CD4-positive, alpha-beta T cell (primary cell): ENCODE measurements around the gene CNTN6. TPM values are rescaled to one million over a fixed set of nuclear protein-coding genes. Genes with fewer than 3 reads are reported as not detected.

ENCODE experiments used
- ATAC-seq: fragments of 200-7000 bp; cut with Tn5 transposase; one replicate; pipeline ENCODE4 v1.10.0; 2022; ENCODE audit warnings: mild to moderate bottlenecking; ENCODE audit not compliant: poor library complexity
- CTCF ChIA-PET: fragments of 350-600 bp; sonication (Branson Sonifier 250); formaldehyde crosslinking; loops from one replicate; lab custom pipeline; 2021; ENCODE audit warnings: antibody characterized with exemption, inconsistent platforms; lab: Charles Lee
- POLR2A ChIA-PET: fragments of 350-600 bp; sonication (Branson Sonifier 250); formaldehyde crosslinking; loops from one replicate; lab custom pipeline; 2021; ENCODE audit warnings: antibody characterized with exemption, inconsistent platforms; lab: Charles Lee
- DNase-seq, 14 experiments: peaks; one replicate each; pipeline ENCODE4 v3.0.0-alpha.2; 2013 to 2020; ENCODE audit warnings: mixed read lengths in 2 of 14
- H3K27ac ChIP-seq, 2 donors: one replicate each; pipeline versions ENCODE4 v1.5.1 to v1.7.0; 2013; ENCODE audit warnings: low read length in 2 of 2, low read depth in 1 of 2, mild to moderate bottlenecking in 1 of 2
- H3K27me3 ChIP-seq, 2 experiments: 1 replicate in 1 of 2; 2 replicates in 1 of 2; pipeline versions ENCODE4 v1.6.1 to v1.7.0; 2013; ENCODE audit warnings: low read length in 2 of 2, control low read depth in 1 of 2, mild to moderate bottlenecking in 1 of 2, moderate library complexity in 1 of 2; ENCODE audit not compliant: insufficient read depth in 2 of 2, control insufficient read depth in 1 of 2
- H3K36me3 ChIP-seq: one replicate; pipeline ENCODE4 v1.6.1; 2013; ENCODE audit warnings: low read length, control low read depth; ENCODE audit not compliant: insufficient read depth
- H3K4me1 ChIP-seq: one replicate; pipeline ENCODE4 v1.6.1; 2013; ENCODE audit warnings: low read length, control low read depth; ENCODE audit not compliant: insufficient read depth
- H3K4me3 ChIP-seq: one replicate; pipeline ENCODE4 v1.5.1; 2013; ENCODE audit warnings: mild to moderate bottlenecking, low read length, moderate library complexity
- H3K9me3 ChIP-seq, 2 experiments: 1 replicate in 1 of 2; 2 replicates in 1 of 2; pipeline versions ENCODE4 v1.6.1 to v1.7.0; 2013; ENCODE audit warnings: low read length in 2 of 2, mild to moderate bottlenecking in 2 of 2, control low read depth in 1 of 2, moderate library complexity in 1 of 2; ENCODE audit not compliant: control insufficient read depth in 1 of 2, insufficient read depth in 1 of 2
- H3K27ac Mint-ChIP-seq: one replicate; pipeline ENCODE4 v1.8.0; 2020; ENCODE audit warnings: mixed read lengths
- H3K27me3 Mint-ChIP-seq: one replicate; pipeline ENCODE4 v1.8.0; 2021; ENCODE audit warnings: mixed read lengths
- H3K36me3 Mint-ChIP-seq: one replicate; pipeline ENCODE4 v1.8.0; 2021; ENCODE audit warnings: low read depth, mixed read lengths
- H3K4me1 Mint-ChIP-seq: one replicate; pipeline ENCODE4 v1.8.0; 2021; ENCODE audit warnings: low read depth, mixed read lengths
- H3K4me3 Mint-ChIP-seq: one replicate; pipeline ENCODE4 v1.8.0; 2020; ENCODE audit warnings: mild to moderate bottlenecking, mixed read lengths
- H3K9me3 Mint-ChIP-seq: one replicate; pipeline ENCODE4 v1.8.0; 2020; ENCODE audit warnings: mixed read lengths
- intact Hi-C, 2 experiments: fragments of 100-400 bp; cut with DNase I in 1 of 2; cut with micrococcal nuclease in 1 of 2; formaldehyde crosslinking; loops; one replicate each; pipeline versions ENCODE4 v1.15.1 to v1.9.0; 2023 to 2025; cut with DNase I, micrococcal nuclease
- total RNA-seq, 174 experiments: library from RNA in 2 of 174; stranded (reverse) in 2 of 174; gene quantifications; one replicate each; pipeline ENCODE4 v1.2.3 and lab custom pipeline; 2021 to 2026
- TF ChIP-seq, protein P1 (sequence below): fragments of 200-600 bp; IDR thresholded peaks from one replicate; pipeline ENCODE4 v1.8.0; 2022; ENCODE audit warnings: antibody characterized with exemption, mild to moderate bottlenecking

CNTN6 gene
- total RNA-seq, 2 experiments from 2014 or later = not detected

- H3K36me3 Mint-ChIP-seq = no peaks in the 10 kb centered on the region
- H3K4me3 ChIP-seq = no peak overlapping the region
- H3K27ac ChIP-seq = no peak overlapping the region
- H3K27me3 Mint-ChIP-seq = no peaks in the 10 kb centered on the region
- H3K27me3 ChIP-seq = no peaks in the 10 kb centered on the region
- H3K4me3 Mint-ChIP-seq = no peak overlapping the region
- TF ChIP-seq, protein P1, sequence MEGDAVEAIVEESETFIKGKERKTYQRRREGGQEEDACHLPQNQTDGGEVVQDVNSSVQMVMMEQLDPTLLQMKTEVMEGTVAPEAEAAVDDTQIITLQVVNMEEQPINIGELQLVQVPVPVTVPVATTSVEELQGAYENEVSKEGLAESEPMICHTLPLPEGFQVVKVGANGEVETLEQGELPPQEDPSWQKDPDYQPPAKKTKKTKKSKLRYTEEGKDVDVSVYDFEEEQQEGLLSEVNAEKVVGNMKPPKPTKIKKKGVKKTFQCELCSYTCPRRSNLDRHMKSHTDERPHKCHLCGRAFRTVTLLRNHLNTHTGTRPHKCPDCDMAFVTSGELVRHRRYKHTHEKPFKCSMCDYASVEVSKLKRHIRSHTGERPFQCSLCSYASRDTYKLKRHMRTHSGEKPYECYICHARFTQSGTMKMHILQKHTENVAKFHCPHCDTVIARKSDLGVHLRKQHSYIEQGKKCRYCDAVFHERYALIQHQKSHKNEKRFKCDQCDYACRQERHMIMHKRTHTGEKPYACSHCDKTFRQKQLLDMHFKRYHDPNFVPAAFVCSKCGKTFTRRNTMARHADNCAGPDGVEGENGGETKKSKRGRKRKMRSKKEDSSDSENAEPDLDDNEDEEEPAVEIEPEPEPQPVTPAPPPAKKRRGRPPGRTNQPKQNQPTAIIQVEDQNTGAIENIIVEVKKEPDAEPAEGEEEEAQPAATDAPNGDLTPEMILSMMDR = no peak
- ATAC-seq (no peak), DNase-seq (no peak)
- ChIA-PET POLR2A (no interaction called here), CTCF (no interaction called here)
- no peaks in the 10 kb centered on the region for H3K36me3 ChIP-seq
- no peaks in the 10 kb centered on the region for H3K4me1 ChIP-seq
- no peaks in the 10 kb centered on the region for H3K9me3 ChIP-seq
- intact Hi-C loops = no loop called here
- no peak overlapping the region for H3K27ac Mint-ChIP-seq
- peaks cover 3% of the 10 kb centered on the region for H3K9me3 Mint-ChIP-seq
- no peaks in the 10 kb centered on the region for H3K4me1 Mint-ChIP-seq
These were observed 763 bp upstream of the CNTN6 start for GRCh38 chr3:1092061-1092460.

DNA sequence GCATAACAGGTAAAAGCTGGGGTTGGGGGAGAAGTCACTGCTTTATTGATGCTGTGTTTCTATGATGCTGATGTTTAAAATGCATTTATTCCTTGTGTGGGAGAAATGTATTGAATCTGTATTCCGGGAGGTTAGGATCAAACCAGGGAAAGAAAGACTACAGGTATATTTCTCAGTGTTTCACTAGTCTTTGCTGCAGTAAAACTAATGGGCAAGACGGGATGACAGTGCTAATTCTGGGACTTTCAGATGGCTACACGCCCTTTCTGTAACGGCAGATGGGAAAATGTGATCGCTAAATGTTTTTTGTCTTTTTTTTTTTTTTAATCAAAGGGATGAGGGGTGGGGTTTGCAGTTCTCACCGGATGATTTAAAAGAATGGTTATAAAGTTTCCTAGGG lies 393 bp downstream of the CNTN6 start:
- ChIA-PET CTCF (no interaction called here), POLR2A (no interaction called here)
- peaks cover 3% of the 10 kb centered on the region for H3K9me3 Mint-ChIP-seq
- no peaks in the 10 kb centered on the region for H3K27me3 ChIP-seq
- no peak overlapping the region for H3K4me3 ChIP-seq
- TF ChIP-seq, protein P1 = no peak
- no peaks in the 10 kb centered on the region for H3K9me3 ChIP-seq
- DNase-seq (no peak), ATAC-seq (no peak)
- H3K4me1 Mint-ChIP-seq = no peaks in the 10 kb centered on the region
- H3K4me1 ChIP-seq = no peaks in the 10 kb centered on the region
- intact Hi-C loops = no loop called here
- no peak overlapping the region for H3K4me3 Mint-ChIP-seq
- H3K27ac ChIP-seq = no peak overlapping the region
- H3K27me3 Mint-ChIP-seq = no peaks in the 10 kb centered on the region
- H3K36me3 Mint-ChIP-seq = no peaks in the 10 kb centered on the region
- H3K27ac Mint-ChIP-seq = no peak overlapping the region
- no peaks in the 10 kb centered on the region for H3K36me3 ChIP-seq

GRCh38 chr3:1103525-1103924 lies 10.7 kb downstream of the CNTN6 start:
- no peaks in the 10 kb centered on the region for H3K36me3 Mint-ChIP-seq
- H3K9me3 ChIP-seq = peaks cover 0 to 11% of the 10 kb centered on the region in 2 experiments
- intact Hi-C loops = no loop called here
- TF ChIP-seq, protein P1 = no peak
- no peaks in the 10 kb centered on the region for H3K4me1 Mint-ChIP-seq
- no peak for ATAC-seq
- no peak for DNase-seq
- no peaks in the 10 kb centered on the region for H3K36me3 ChIP-seq
- POLR2A ChIA-PET = no interaction called here
- H3K27ac Mint-ChIP-seq = no peak overlapping the region
- CTCF ChIA-PET = no interaction called here
- H3K27me3 Mint-ChIP-seq = no peaks in the 10 kb centered on the region
- no peak overlapping the region for H3K4me3 Mint-ChIP-seq
- no peaks in the 10 kb centered on the region for H3K27me3 ChIP-seq
- H3K4me1 ChIP-seq = no peaks in the 10 kb centered on the region
- no peak overlapping the region for H3K4me3 ChIP-seq
- no peaks in the 10 kb centered on the region for H3K9me3 Mint-ChIP-seq
- H3K27ac ChIP-seq = no peak overlapping the region
